Measurements from ENCODE around the gene SCLY. TPM values are rescaled to one million over a fixed set of nuclear protein-coding genes. Genes with fewer than 3 reads are reported as not detected.
A peak's percentile ranks its signal among the peaks of the same experiment; 100 is the strongest.
"Not testable (repeated sequence)": the region's sequence is repeated elsewhere in the genome, so short reads cannot be mapped to it uniquely, and the experiment has no call there.

Gene SCLY
- polyA plus RNA-seq, 2 donors = 6.3 to 6.6 TPM

GRCh38 chr2:238053191-238053776 lies 7.5 kb upstream of the SCLY start:
- no peak overlapping the region for H3K27ac ChIP-seq (ENCODE audit: low read depth in 2 of 2, low read length in 1 of 2)
- H3K27me3 ChIP-seq (ENCODE audit: control insufficient read depth in 1 of 2, insufficient read depth in 2 of 2, low read length in 2 of 2) = no peaks in the 10 kb centered on the region
- H3K36me3 ChIP-seq (ENCODE audit: control insufficient read depth in 2 of 2, insufficient read depth in 2 of 2, low read length in 1 of 2) = no peaks in the 10 kb centered on the region
- H3K9me3 ChIP-seq (ENCODE audit: control insufficient read depth in 2 of 2, insufficient read depth in 1 of 2, low read depth in 1 of 2, low read length in 1 of 2) = no peaks in the 10 kb centered on the region
- 76 to 82% methylated on average over 2 of the region's 2 CpGs for WGBS, 2 donors
- H3K4me3 ChIP-seq (ENCODE audit: low read depth in 1 of 2, low read length in 2 of 2) = no peak overlapping the region
- no peaks in the 10 kb centered on the region for H3K4me1 ChIP-seq (ENCODE audit: control insufficient read depth in 2 of 2, insufficient read depth in 2 of 2, low read length in 1 of 2)

GRCh38 chr2:238055841-238056240 lies 5.0 kb upstream of the SCLY start:
- H3K36me3 ChIP-seq (ENCODE audit: control insufficient read depth in 2 of 2, insufficient read depth in 2 of 2, low read length in 1 of 2) = no peaks in the 10 kb centered on the region
- H3K27me3 ChIP-seq (ENCODE audit: control insufficient read depth in 1 of 2, insufficient read depth in 2 of 2, low read length in 2 of 2) = no peaks in the 10 kb centered on the region
- 69 to 71% methylated on average over 3 of the region's 3 CpGs for WGBS, 2 donors
- H3K9me3 ChIP-seq (ENCODE audit: control insufficient read depth in 2 of 2, insufficient read depth in 1 of 2, low read depth in 1 of 2, low read length in 1 of 2) = no peaks in the 10 kb centered on the region
- no peaks in the 10 kb centered on the region for H3K4me1 ChIP-seq (ENCODE audit: control insufficient read depth in 2 of 2, insufficient read depth in 2 of 2, low read length in 1 of 2)
- no peak overlapping the region for H3K27ac ChIP-seq (ENCODE audit: low read depth in 2 of 2, low read length in 1 of 2)
- H3K4me3 ChIP-seq (ENCODE audit: low read depth in 1 of 2, low read length in 2 of 2) = no peak overlapping the region

- not testable (repeated sequence) for H3K9me3 ChIP-seq (ENCODE audit: control insufficient read depth in 2 of 2, insufficient read depth in 1 of 2, low read depth in 1 of 2, low read length in 1 of 2)
Measured at GRCh38 chr2:238057696-238058575, 2.9 kb upstream of the SCLY start.

GRCh38 chr2:238059505-238059904 lies 1.3 kb upstream of the SCLY start:
- 69 to 74% methylated on average over 3 of the region's 3 CpGs for WGBS, 2 donors

More at GRCh38 chr2:238057696-238058575, 2.9 kb upstream of the SCLY start:
- H3K27ac ChIP-seq (ENCODE audit: low read depth in 2 of 2, low read length in 1 of 2); H3K4me1 ChIP-seq (ENCODE audit: control insufficient read depth in 2 of 2, insufficient read depth in 2 of 2, low read length in 1 of 2); H3K36me3 ChIP-seq (ENCODE audit: control insufficient read depth in 2 of 2, insufficient read depth in 2 of 2, low read length in 1 of 2); H3K4me3 ChIP-seq (ENCODE audit: low read depth in 1 of 2, low read length in 2 of 2); H3K27me3 ChIP-seq (ENCODE audit: control insufficient read depth in 1 of 2, insufficient read depth in 2 of 2, low read length in 2 of 2): not testable (repeated sequence)
- 93 to 95% methylated on average over 36 to 44 of the region's 44 CpGs for WGBS, 2 donors

GRCh38 chr2:238060096-238060541 lies 682 bp upstream of the SCLY start:
- no peaks in the 10 kb centered on the region for H3K9me3 ChIP-seq (ENCODE audit: control insufficient read depth in 2 of 2, insufficient read depth in 1 of 2, low read depth in 1 of 2, low read length in 1 of 2)
- peak overlapping the region; percentile 64 to 81 for H3K4me3 ChIP-seq (ENCODE audit: low read depth in 1 of 2, low read length in 2 of 2)
- WGBS, 2 donors = 2% methylated on average over 18 of the region's 18 CpGs
- no peaks in the 10 kb centered on the region for H3K36me3 ChIP-seq (ENCODE audit: control insufficient read depth in 2 of 2, insufficient read depth in 2 of 2, low read length in 1 of 2)
- peak overlapping the region; percentile 85 to 90 for H3K27ac ChIP-seq (ENCODE audit: low read depth in 2 of 2, low read length in 1 of 2)
- no peaks in the 10 kb centered on the region for H3K27me3 ChIP-seq (ENCODE audit: control insufficient read depth in 1 of 2, insufficient read depth in 2 of 2, low read length in 2 of 2)
- no peaks in the 10 kb centered on the region for H3K4me1 ChIP-seq (ENCODE audit: control insufficient read depth in 2 of 2, insufficient read depth in 2 of 2, low read length in 1 of 2)

More at GRCh38 chr2:238059505-238059904, 1.3 kb upstream of the SCLY start:
- H3K36me3 ChIP-seq (ENCODE audit: control insufficient read depth in 2 of 2, insufficient read depth in 2 of 2, low read length in 1 of 2) = no peaks in the 10 kb centered on the region
- H3K4me1 ChIP-seq (ENCODE audit: control insufficient read depth in 2 of 2, insufficient read depth in 2 of 2, low read length in 1 of 2) = no peaks in the 10 kb centered on the region
- no peaks in the 10 kb centered on the region for H3K27me3 ChIP-seq (ENCODE audit: control insufficient read depth in 1 of 2, insufficient read depth in 2 of 2, low read length in 2 of 2)
- no peak overlapping the region for H3K4me3 ChIP-seq (ENCODE audit: low read depth in 1 of 2, low read length in 2 of 2)
- H3K9me3 ChIP-seq (ENCODE audit: control insufficient read depth in 2 of 2, insufficient read depth in 1 of 2, low read depth in 1 of 2, low read length in 1 of 2) = no peaks in the 10 kb centered on the region
- H3K27ac ChIP-seq (ENCODE audit: low read depth in 2 of 2, low read length in 1 of 2) = no peak overlapping the region

GRCh38 chr2:238061315-238062202 lies 758 bp downstream of the SCLY start:
- H3K4me1 ChIP-seq (ENCODE audit: control insufficient read depth in 2 of 2, insufficient read depth in 2 of 2, low read length in 1 of 2) = no peaks in the 10 kb centered on the region
- WGBS, 2 donors = 3% methylated on average over 29 of the region's 29 CpGs
- H3K4me3 ChIP-seq (ENCODE audit: low read depth in 1 of 2, low read length in 2 of 2) = peak overlapping the region; percentile 77 to 81
- peaks cover 0 to 4% of the 10 kb centered on the region in 2 donors for H3K36me3 ChIP-seq (ENCODE audit: control insufficient read depth in 2 of 2, insufficient read depth in 2 of 2, low read length in 1 of 2)
- H3K27me3 ChIP-seq (ENCODE audit: control insufficient read depth in 1 of 2, insufficient read depth in 2 of 2, low read length in 2 of 2) = no peaks in the 10 kb centered on the region
- peak overlapping the region; percentile 65 to 86 for H3K27ac ChIP-seq (ENCODE audit: low read depth in 2 of 2, low read length in 1 of 2)
- no peaks in the 10 kb centered on the region for H3K9me3 ChIP-seq (ENCODE audit: control insufficient read depth in 2 of 2, insufficient read depth in 1 of 2, low read depth in 1 of 2, low read length in 1 of 2)

GRCh38 chr2:238063414-238064189 lies 2.8 kb downstream of the SCLY start:
- Histone ChIP-seq H3K27me3 (ENCODE audit: control insufficient read depth in 1 of 2, insufficient read depth in 2 of 2, low read length in 2 of 2) (no peaks in the 10 kb centered on the region), H3K36me3 (ENCODE audit: control insufficient read depth in 2 of 2, insufficient read depth in 2 of 2, low read length in 1 of 2) (peaks cover 0 to 4% of the 10 kb centered on the region in 2 donors), H3K4me1 (ENCODE audit: control insufficient read depth in 2 of 2, insufficient read depth in 2 of 2, low read length in 1 of 2) (no peaks in the 10 kb centered on the region), H3K9me3 (ENCODE audit: control insufficient read depth in 2 of 2, insufficient read depth in 1 of 2, low read depth in 1 of 2, low read length in 1 of 2) (no peaks in the 10 kb centered on the region), H3K4me3 (ENCODE audit: low read depth in 1 of 2, low read length in 2 of 2) (no peak overlapping the region), H3K27ac (ENCODE audit: low read depth in 2 of 2, low read length in 1 of 2) (no peak overlapping the region)
- 86 to 94% methylated on average over 8 of the region's 8 CpGs for WGBS, 2 donors

- WGBS, 2 donors = 68 to 89% methylated on average over 7 of the region's 7 CpGs
- peaks cover under 1 to 6% of the 10 kb centered on the region in 2 donors for H3K36me3 ChIP-seq (ENCODE audit: control insufficient read depth in 2 of 2, insufficient read depth in 2 of 2, low read length in 1 of 2)
Measured at GRCh38 chr2:238064376-238064775, 3.6 kb downstream of the SCLY start.

More at GRCh38 chr2:238064376-238064775, 3.6 kb downstream of the SCLY start:
- Histone ChIP-seq H3K9me3 (ENCODE audit: control insufficient read depth in 2 of 2, insufficient read depth in 1 of 2, low read depth in 1 of 2, low read length in 1 of 2) (no peaks in the 10 kb centered on the region), H3K4me1 (ENCODE audit: control insufficient read depth in 2 of 2, insufficient read depth in 2 of 2, low read length in 1 of 2) (no peaks in the 10 kb centered on the region), H3K27me3 (ENCODE audit: control insufficient read depth in 1 of 2, insufficient read depth in 2 of 2, low read length in 2 of 2) (no peaks in the 10 kb centered on the region), H3K27ac (ENCODE audit: low read depth in 2 of 2, low read length in 1 of 2) (no peak overlapping the region), H3K4me3 (ENCODE audit: low read depth in 1 of 2, low read length in 2 of 2) (no peak overlapping the region)

All from esophagus (tissue), 2 donors.